ENCODE results near the gene EEF2KMT.
"Not testable (repeated sequence)": the region's sequence is repeated elsewhere in the genome, so short reads cannot be mapped to it uniquely, and the experiment has no call there.

DNA sequence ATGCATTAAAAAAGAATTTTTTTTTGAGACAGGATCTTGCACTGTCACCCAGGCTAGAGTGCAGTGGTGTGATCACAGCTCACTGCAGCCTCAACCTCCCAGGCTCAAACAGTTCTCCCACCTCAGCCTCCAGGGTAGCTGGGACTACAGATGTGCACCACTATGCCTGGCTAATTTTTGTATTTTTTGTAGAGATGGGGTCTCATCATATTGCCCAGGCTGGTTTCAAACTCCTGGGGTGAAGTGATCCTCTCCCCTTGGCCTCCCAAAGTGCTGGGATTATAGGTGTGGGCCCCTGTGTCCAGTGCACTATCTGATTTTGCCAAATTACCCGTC, 47.0 kb upstream of the EEF2KMT start:
- TF ChIP-seq, protein P1, sequence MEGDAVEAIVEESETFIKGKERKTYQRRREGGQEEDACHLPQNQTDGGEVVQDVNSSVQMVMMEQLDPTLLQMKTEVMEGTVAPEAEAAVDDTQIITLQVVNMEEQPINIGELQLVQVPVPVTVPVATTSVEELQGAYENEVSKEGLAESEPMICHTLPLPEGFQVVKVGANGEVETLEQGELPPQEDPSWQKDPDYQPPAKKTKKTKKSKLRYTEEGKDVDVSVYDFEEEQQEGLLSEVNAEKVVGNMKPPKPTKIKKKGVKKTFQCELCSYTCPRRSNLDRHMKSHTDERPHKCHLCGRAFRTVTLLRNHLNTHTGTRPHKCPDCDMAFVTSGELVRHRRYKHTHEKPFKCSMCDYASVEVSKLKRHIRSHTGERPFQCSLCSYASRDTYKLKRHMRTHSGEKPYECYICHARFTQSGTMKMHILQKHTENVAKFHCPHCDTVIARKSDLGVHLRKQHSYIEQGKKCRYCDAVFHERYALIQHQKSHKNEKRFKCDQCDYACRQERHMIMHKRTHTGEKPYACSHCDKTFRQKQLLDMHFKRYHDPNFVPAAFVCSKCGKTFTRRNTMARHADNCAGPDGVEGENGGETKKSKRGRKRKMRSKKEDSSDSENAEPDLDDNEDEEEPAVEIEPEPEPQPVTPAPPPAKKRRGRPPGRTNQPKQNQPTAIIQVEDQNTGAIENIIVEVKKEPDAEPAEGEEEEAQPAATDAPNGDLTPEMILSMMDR (IDR thresholded peaks at IDR 0.05): not testable (repeated sequence)
- TF ChIP-seq POLR2A (IDR thresholded peaks at IDR 0.05; ENCODE audit: low read depth); POLR2AphosphoS5 (IDR thresholded peaks at IDR 0.05); EP300 (IDR thresholded peaks at IDR 0.05): not testable (repeated sequence)
